ENCODE measurements around the gene CEP85. TPM values are rescaled to one million over a fixed set of nuclear protein-coding genes. Genes with fewer than 3 reads are reported as not detected.
A peak's percentile ranks its signal among the peaks of the same experiment; 100 is the strongest.

Gene CEP85
- total and polyA plus RNA-seq, 9 of the 15 experiments (the other 6 are each of a cell fraction or from before 2014, with no cell fraction given): 42.1 to 140 (median 92.6) TPM

GRCh38 chr1:26317612-26318337 is 83.8 kb downstream of the CEP85 start, which contains the start of gene CD52 (continued):
- TF ChIP-seq NCOA2 (IDR thresholded peaks at IDR 0.05; ENCODE audit: partially characterized antibody in 2 of 2) (no peak), SIRT6 (IDR thresholded peaks at IDR 0.05; ENCODE audit: low read depth, low read length) (no peak), FIP1L1 (IDR thresholded peaks at IDR 0.05; ENCODE audit: low read depth, low read length, poor library complexity, severe bottlenecking) (no peak), CBX3 (IDR thresholded peaks at IDR 0.05; ENCODE audit: borderline replicate concordance in 1 of 2, low read length in 2 of 2) (no peak), MTA1 (IDR thresholded peaks at IDR 0.05; ENCODE audit: borderline replicate concordance) (peak; percentile 74), ZNF324 (CRISPR knock-in tag; IDR thresholded peaks at IDR 0.05) (no peak), IFI16 (CRISPR knock-in tag; IDR thresholded peaks at IDR 0.05) (no peak), TFAP4 (CRISPR knock-in tag; IDR thresholded peaks at IDR 0.05; ENCODE audit: borderline replicate concordance) (peak; percentile 30; the same call in 1 of the 2 replicates), RBM34 (IDR thresholded peaks at IDR 0.05; ENCODE audit: borderline replicate concordance, insufficient read depth, low read length) (no peak), L3MBTL2 (IDR thresholded peaks at IDR 0.05) (peak; percentile 16; the same call in 1 of the 2 replicates), ZFX (CRISPR knock-in tag; IDR thresholded peaks at IDR 0.05) (peak; percentile 84)
- TF ChIP-seq, protein P1, sequence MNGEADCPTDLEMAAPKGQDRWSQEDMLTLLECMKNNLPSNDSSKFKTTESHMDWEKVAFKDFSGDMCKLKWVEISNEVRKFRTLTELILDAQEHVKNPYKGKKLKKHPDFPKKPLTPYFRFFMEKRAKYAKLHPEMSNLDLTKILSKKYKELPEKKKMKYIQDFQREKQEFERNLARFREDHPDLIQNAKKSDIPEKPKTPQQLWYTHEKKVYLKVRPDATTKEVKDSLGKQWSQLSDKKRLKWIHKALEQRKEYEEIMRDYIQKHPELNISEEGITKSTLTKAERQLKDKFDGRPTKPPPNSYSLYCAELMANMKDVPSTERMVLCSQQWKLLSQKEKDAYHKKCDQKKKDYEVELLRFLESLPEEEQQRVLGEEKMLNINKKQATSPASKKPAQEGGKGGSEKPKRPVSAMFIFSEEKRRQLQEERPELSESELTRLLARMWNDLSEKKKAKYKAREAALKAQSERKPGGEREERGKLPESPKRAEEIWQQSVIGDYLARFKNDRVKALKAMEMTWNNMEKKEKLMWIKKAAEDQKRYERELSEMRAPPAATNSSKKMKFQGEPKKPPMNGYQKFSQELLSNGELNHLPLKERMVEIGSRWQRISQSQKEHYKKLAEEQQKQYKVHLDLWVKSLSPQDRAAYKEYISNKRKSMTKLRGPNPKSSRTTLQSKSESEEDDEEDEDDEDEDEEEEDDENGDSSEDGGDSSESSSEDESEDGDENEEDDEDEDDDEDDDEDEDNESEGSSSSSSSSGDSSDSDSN (IDR thresholded peaks at IDR 0.05; ENCODE audit: borderline replicate concordance in 1 of 2, low read depth in 2 of 2, low read length in 2 of 2): 0 out of 4 replicates have a peak, but pooled peaks of 1 of the 2 experiments have one; percentile 50
- TF ChIP-seq, protein P2, sequence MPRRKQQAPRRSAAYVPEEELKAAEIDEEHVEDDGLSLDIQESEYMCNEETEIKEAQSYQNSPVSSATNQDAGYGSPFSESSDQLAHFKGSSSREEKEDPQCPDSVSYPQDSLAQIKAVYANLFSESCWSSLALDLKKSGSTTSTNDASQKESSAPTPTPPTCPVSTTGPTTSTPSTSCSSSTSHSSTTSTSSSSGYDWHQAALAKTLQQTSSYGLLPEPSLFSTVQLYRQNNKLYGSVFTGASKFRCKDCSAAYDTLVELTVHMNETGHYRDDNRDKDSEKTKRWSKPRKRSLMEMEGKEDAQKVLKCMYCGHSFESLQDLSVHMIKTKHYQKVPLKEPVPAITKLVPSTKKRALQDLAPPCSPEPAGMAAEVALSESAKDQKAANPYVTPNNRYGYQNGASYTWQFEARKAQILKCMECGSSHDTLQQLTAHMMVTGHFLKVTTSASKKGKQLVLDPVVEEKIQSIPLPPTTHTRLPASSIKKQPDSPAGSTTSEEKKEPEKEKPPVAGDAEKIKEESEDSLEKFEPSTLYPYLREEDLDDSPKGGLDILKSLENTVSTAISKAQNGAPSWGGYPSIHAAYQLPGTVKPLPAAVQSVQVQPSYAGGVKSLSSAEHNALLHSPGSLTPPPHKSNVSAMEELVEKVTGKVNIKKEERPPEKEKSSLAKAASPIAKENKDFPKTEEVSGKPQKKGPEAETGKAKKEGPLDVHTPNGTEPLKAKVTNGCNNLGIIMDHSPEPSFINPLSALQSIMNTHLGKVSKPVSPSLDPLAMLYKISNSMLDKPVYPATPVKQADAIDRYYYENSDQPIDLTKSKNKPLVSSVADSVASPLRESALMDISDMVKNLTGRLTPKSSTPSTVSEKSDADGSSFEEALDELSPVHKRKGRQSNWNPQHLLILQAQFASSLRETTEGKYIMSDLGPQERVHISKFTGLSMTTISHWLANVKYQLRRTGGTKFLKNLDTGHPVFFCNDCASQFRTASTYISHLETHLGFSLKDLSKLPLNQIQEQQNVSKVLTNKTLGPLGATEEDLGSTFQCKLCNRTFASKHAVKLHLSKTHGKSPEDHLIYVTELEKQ (CRISPR knock-in tag; IDR thresholded peaks at IDR 0.05): no peak
- TF ChIP-seq, protein P3, sequence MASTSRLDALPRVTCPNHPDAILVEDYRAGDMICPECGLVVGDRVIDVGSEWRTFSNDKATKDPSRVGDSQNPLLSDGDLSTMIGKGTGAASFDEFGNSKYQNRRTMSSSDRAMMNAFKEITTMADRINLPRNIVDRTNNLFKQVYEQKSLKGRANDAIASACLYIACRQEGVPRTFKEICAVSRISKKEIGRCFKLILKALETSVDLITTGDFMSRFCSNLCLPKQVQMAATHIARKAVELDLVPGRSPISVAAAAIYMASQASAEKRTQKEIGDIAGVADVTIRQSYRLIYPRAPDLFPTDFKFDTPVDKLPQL (IDR thresholded peaks at IDR 0.05; ENCODE audit: extremely low read depth, insufficient read length): no peak
- TF ChIP-seq, protein P4, sequence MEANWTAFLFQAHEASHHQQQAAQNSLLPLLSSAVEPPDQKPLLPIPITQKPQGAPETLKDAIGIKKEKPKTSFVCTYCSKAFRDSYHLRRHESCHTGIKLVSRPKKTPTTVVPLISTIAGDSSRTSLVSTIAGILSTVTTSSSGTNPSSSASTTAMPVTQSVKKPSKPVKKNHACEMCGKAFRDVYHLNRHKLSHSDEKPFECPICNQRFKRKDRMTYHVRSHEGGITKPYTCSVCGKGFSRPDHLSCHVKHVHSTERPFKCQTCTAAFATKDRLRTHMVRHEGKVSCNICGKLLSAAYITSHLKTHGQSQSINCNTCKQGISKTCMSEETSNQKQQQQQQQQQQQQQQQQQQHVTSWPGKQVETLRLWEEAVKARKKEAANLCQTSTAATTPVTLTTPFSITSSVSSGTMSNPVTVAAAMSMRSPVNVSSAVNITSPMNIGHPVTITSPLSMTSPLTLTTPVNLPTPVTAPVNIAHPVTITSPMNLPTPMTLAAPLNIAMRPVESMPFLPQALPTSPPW (CRISPR knock-in tag; IDR thresholded peaks at IDR 0.05): peak; percentile 60

All from K562 (cell line).